ENCODE data around the gene TULP3.

TULP3 gene

GRCh38 chr12:2853626-2854025 is 37.1 kb upstream of the TULP3 start (continued):
- TF ChIP-seq CTCF (tag by site-specific recombination; IDR thresholded peaks at IDR 0.05) (peak; percentile 83), PATZ1 (tag by site-specific recombination; IDR thresholded peaks at IDR 0.05) (0 out of 2 replicates have a peak, but pooled peaks have one; percentile 14), ZBTB17 (tag by site-specific recombination; IDR thresholded peaks at IDR 0.05) (0 out of 2 replicates have a peak, but pooled peaks have one; percentile 39), ZNF2 (tag by site-specific recombination; IDR thresholded peaks at IDR 0.05) (peak; percentile 71; the same call in 1 of the 2 replicates), ZNF785 (tag by site-specific recombination; IDR thresholded peaks at IDR 0.05) (no peak), BCL11B (tag by site-specific recombination; IDR thresholded peaks at IDR 0.05; ENCODE audit: low read depth) (no peak), ZSCAN30 (tag by site-specific recombination; IDR thresholded peaks at IDR 0.05) (no peak)

GRCh38 chr12:2854669-2855453 is 35.8 kb upstream of the TULP3 start:
- ChIA-PET CTCF (interaction anchor here (0.6 to 2.2 kb wide), 14 partner anchors 8 to 230 kb away, joined by 3 to 20 read pairs (median 5); no protein-coding TSS in a partner anchor), POLR2A (interaction anchor here (1.3 to 1.7 kb wide), 2 partner anchors 9 kb away, joined by 4 to 7 read pairs; no protein-coding TSS in a partner anchor)
- Histone ChIP-seq H3K9me3 (ENCODE audit: control insufficient read depth, insufficient read depth, low read depth, low read length) (no peaks in the 10 kb centered on the region), H3K36me3 (ENCODE audit: control insufficient read depth in 2 of 2, insufficient read depth in 1 of 2, low read length in 2 of 2) (peaks cover 6 to 29% of the 10 kb centered on the region in 2 experiments), H3K4me1 (ENCODE audit: control insufficient read depth, insufficient read depth, low read length) (no peaks in the 10 kb centered on the region), H3K27ac (ENCODE audit: extremely low read depth, low read depth, low read length) (no peak overlapping the region), H3K4me3 (ENCODE audit: low read depth, low read length) (no peak overlapping the region)
- TF ChIP-seq ELK4 (IDR thresholded peaks at IDR 0.05; ENCODE audit: borderline replicate concordance, low read depth, low read length): no peak
- no peak for TF ChIP-seq AEBP2 (tag by site-specific recombination; IDR thresholded peaks at IDR 0.05; ENCODE audit: borderline replicate concordance)
- no peak for TF ChIP-seq ZNF621 (tag by site-specific recombination; IDR thresholded peaks at IDR 0.05)
- TF ChIP-seq ZNF223 (tag by site-specific recombination; IDR thresholded peaks at IDR 0.05): no peak
- TF ChIP-seq MEIS1 (CRISPR knock-in tag; IDR thresholded peaks at IDR 0.05; ENCODE audit: borderline replicate concordance): no peak
- TF ChIP-seq ZBTB11 (tag by site-specific recombination; conservative IDR thresholded peaks at IDR 0.05; ENCODE audit: low read depth): no peak
- TF ChIP-seq PBX3 (CRISPR knock-in tag; IDR thresholded peaks at IDR 0.05): no peak
- TF ChIP-seq PRDM2 (tag by site-specific recombination; IDR thresholded peaks at IDR 0.05; ENCODE audit: borderline replicate concordance): no peak
- TF ChIP-seq SP3 (tag by site-specific recombination; IDR thresholded peaks at IDR 0.05): no peak
- TF ChIP-seq ZNF473 (tag by site-specific recombination; IDR thresholded peaks at IDR 0.05): no peak
